MG63 (cell line): Measurements from ENCODE around the gene SLC46A3. TPM values are rescaled to one million over a fixed set of nuclear protein-coding genes. Genes with fewer than 3 reads are reported as not detected.

Experiments used
- DNase-seq: peaks from one replicate; pipeline ENCODE4 v3.0.0-alpha.2; 2020
- H3K27me3 ChIP-seq: fragments of 250-450 bp; sonication (Bioruptor Pico); 2 replicates; pipeline ENCODE4 v1.5.1; 2020; ENCODE audit warnings: mild to moderate bottlenecking, moderate library complexity
- H3K36me3 ChIP-seq: fragments of 250-450 bp; sonication (Bioruptor Pico); 2 replicates; pipeline ENCODE4 v1.5.1; 2020; ENCODE audit warnings: mild to moderate bottlenecking, moderate library complexity
- H3K4me3 ChIP-seq: fragments of 250-450 bp; sonication (Bioruptor Pico); 2 replicates; pipeline ENCODE4 v1.5.1; 2020; ENCODE audit warnings: mild to moderate bottlenecking, moderate library complexity
- H3K9me3 ChIP-seq: fragments of 250-450 bp; sonication (Bioruptor Pico); 2 replicates; pipeline ENCODE4 v1.5.1; 2020; ENCODE audit warnings: mild to moderate bottlenecking, moderate library complexity
- total RNA-seq: library from RNA; depleted of rRNA; stranded (reverse); fragments of >200 nt; shearing (Covaris generic); gene quantifications from 2 replicates; pipeline ENCODE4 v1.2.3, GENCODE V29; 2014; ENCODE audit warnings: low replicate concordance; rRNA removed

SLC46A3 gene
- total RNA-seq, 1 experiment from 2014 or later = 0.86 TPM

GRCh38 chr13:28658796-28659620 is 59.8 kb downstream of the SLC46A3 start, which contains the start of gene POMP:
POMP (plus strand) TSS chr13:28659130; CDS start chr13:28659185, 55 bp downstream.
- DNase-seq = peak; percentile 94
- Histone ChIP-seq H3K9me3 (no peaks in the 10 kb centered on the region), H3K4me3 (peak within 1 kb of the TSS; percentile 88), H3K36me3 (peaks cover 41% of the 10 kb centered on the region), H3K27me3 (no peaks in the 10 kb centered on the region)

DNA sequence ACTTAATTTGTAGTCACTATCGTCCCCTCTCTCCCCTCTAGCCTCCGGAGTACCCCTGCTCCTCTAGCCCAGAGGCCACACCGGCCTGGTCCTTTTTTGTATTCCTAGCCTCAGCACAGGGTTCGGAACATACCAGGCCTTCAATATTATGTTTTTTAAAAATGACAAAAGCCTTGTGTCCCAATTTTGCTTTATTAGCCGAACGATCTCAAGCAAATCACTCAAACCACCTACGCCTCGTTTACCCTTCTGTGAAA is 60.3 kb downstream of the SLC46A3 start:
- H3K9me3 ChIP-seq = no peaks in the 10 kb centered on the region
- peak overlapping the region; percentile 88 for H3K4me3 ChIP-seq
- DNase-seq = no peak
- H3K27me3 ChIP-seq = no peaks in the 10 kb centered on the region
- peaks cover 35% of the 10 kb centered on the region for H3K36me3 ChIP-seq

GRCh38 chr13:28657784-28658538 is 60.8 kb downstream of the SLC46A3 start:
- no peak for DNase-seq

GRCh38 chr13:28655561-28655960 is 63.2 kb downstream of the SLC46A3 start:
- Histone ChIP-seq H3K9me3 (no peaks in the 10 kb centered on the region), H3K36me3 (peaks cover 7% of the 10 kb centered on the region), H3K4me3 (no peak overlapping the region), H3K27me3 (no peaks in the 10 kb centered on the region)
- no peak for DNase-seq

More at GRCh38 chr13:28657784-28658538, 60.8 kb downstream of the SLC46A3 start:
- no peaks in the 10 kb centered on the region for H3K9me3 ChIP-seq
- H3K4me3 ChIP-seq = peak overlapping the region; percentile 88
- peaks cover 30% of the 10 kb centered on the region for H3K36me3 ChIP-seq
- H3K27me3 ChIP-seq = no peaks in the 10 kb centered on the region

DNA sequence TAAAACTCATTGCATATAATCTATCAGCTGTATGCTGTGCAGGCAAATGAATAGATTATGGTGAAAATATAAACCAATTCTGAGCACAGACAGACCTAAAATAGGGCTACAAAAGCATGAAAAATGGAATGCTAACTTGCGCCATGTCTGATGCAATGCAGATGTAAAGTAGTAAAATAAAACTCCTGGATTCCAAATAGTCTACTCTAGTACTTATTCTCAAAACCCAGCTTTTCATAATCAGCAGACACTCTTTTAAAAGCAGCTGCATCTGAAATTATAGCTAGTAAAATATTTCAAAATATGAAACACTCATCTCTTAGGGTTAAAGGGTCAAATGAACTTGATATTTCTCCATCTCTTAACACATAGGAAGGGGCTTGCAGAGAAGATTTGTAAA is 64.5 kb downstream of the SLC46A3 start:
- H3K36me3 ChIP-seq = no peaks in the 10 kb centered on the region; the same call in 1 of the 2 replicates
- H3K9me3 ChIP-seq = no peaks in the 10 kb centered on the region
- no peak overlapping the region for H3K4me3 ChIP-seq
- H3K27me3 ChIP-seq = no peaks in the 10 kb centered on the region
- DNase-seq = no peak

DNA sequence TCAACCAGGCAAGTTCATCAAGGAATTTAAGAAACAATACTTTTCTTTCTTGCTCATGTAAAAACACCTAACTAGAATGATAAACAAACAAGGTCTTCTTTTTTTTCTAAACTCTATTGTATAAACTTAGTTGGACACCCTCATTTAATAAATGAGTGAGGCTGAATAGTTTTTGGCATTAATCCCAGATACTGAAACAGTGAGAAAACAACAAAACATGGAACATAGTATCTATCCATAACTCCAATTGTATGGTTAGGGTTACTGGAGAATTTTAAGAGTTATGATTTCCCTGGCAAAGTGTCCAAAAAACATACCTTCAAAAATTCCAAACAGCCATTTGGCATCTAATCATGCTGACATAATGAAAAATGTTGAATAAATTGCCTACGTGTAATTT is 65.7 kb downstream of the SLC46A3 start:
- no peak for DNase-seq
- Histone ChIP-seq H3K9me3 (no peaks in the 10 kb centered on the region), H3K27me3 (no peaks in the 10 kb centered on the region), H3K4me3 (no peak overlapping the region), H3K36me3 (no peaks in the 10 kb centered on the region)

GRCh38 chr13:28651810-28652401 is 66.9 kb downstream of the SLC46A3 start:
- peak; percentile 11 for DNase-seq
- no peak overlapping the region for H3K4me3 ChIP-seq
- H3K36me3 ChIP-seq = no peaks in the 10 kb centered on the region
- H3K27me3 ChIP-seq = no peaks in the 10 kb centered on the region
- no peaks in the 10 kb centered on the region for H3K9me3 ChIP-seq

DNA sequence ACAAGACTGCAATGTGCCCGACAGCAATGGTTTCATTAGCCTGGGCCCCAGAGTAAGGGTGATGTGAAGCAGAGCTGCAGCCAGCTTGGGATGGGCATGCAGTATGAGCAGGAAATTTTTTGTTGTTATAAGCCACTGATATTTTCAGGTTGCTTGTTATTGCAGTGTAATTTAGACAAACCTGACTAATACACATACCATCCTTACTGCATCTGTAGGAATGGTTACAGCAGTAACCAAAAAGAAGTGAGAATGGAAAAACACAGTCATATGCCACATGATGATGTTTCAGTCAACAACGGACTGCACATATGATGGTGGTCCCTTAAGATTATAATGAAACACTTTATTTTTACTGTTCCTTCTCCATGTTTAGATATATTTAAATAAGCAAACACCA is 68.5 kb downstream of the SLC46A3 start:
- H3K4me3 ChIP-seq = no peak overlapping the region
- DNase-seq = no peak
- no peaks in the 10 kb centered on the region for H3K9me3 ChIP-seq
- no peaks in the 10 kb centered on the region for H3K27me3 ChIP-seq
- H3K36me3 ChIP-seq = no peaks in the 10 kb centered on the region

Other genes with a start within 250 kb of the SLC46A3 start
- 0.15 and 0.66 TPM in 2 replicates for gene FLT1, start 223.8 kb downstream of the SLC46A3 start, total RNA-seq
- gene POMP, start 59.8 kb downstream of the SLC46A3 start, total RNA-seq = 76.1 and 127 TPM in 2 replicates
- not detected in 2 replicates for gene MTUS2, start 101.4 kb upstream of the SLC46A3 start, total RNA-seq